Left ventricle myocardium inferior (tissue), 1 donor: ENCODE data around the gene GPR158. TPM values are rescaled to one million over a fixed set of nuclear protein-coding genes. Genes with fewer than 3 reads are reported as not detected.

Experiments
- DNase-seq: peaks from one replicate; pipeline ENCODE4 v3.0.0-alpha.2; 2020
- H3K27ac ChIP-seq: fragments of 200-600 bp; replicated peaks from 2 replicates; pipeline ENCODE4 v1.8.0; 2021
- H3K27me3 ChIP-seq: fragments of 200-600 bp; 2 replicates; pipeline ENCODE4 v1.8.0; 2021; ENCODE audit warnings: low read depth
- H3K36me3 ChIP-seq: fragments of 200-600 bp; 2 replicates; pipeline ENCODE4 v1.8.0; 2021
- H3K4me1 ChIP-seq: fragments of 200-600 bp; 2 replicates; pipeline ENCODE4 v1.8.0; 2021
- H3K4me3 ChIP-seq: fragments of 200-600 bp; 2 replicates; pipeline ENCODE4 v1.8.0; 2021; ENCODE audit warnings: mild to moderate bottlenecking, moderate library complexity
- H3K9me3 ChIP-seq: fragments of 200-600 bp; replicated peaks from 2 replicates; pipeline ENCODE4 v1.8.0; 2021
- CTCF ChIP-seq: fragments of 200-600 bp; IDR thresholded peaks from 2 replicates; pipeline ENCODE4 v1.8.0; 2021; ENCODE audit warnings: antibody characterized with exemption, mild to moderate bottlenecking, borderline replicate concordance
- intact Hi-C: fragments of 100-400 bp; cut with micrococcal nuclease; formaldehyde crosslinking; loops from one replicate; pipeline ENCODE4 v1.11.0; 2022
- total RNA-seq: library from RNA; stranded (reverse); fragmentation: NEBNext Ultra II Directional; extraction: Animal tissue kit (Norgen Biotek cat#: 25700); gene quantifications from one replicate; pipeline ENCODE4 v1.2.1, GENCODE V29; 2021
- donor health status: DM: no; HTN: yes; CAD: no; lungs with severe emphysema.

GPR158 gene
- total RNA-seq, 1 donor from 2014 or later, result not detected

DNA sequence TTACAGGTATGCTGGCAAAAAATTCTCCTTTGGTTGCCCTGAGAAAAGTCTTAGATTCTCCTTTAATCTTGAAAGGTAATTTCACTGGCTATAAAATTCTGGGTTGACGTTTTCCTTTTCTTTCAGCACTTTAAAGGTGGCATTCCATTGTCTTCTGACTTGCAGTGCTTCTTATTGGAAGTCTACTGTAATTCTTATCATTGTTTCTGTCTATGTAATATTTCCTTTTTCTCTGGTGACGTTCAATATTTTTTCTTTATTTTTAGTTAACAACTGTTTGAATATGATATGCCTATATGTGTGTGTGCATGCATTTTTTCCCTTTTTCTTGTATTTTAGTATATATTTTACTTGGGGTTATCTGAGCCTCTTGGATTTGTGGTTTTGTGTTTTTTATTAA is 111.0 kb downstream of the GPR158 start:
- no peak for TF ChIP-seq CTCF
- no peak for DNase-seq
- peaks cover 26% of the 10 kb centered on the region for H3K9me3 ChIP-seq
- H3K4me1 ChIP-seq, result no peaks in the 10 kb centered on the region
- no peaks in the 10 kb centered on the region for H3K27me3 ChIP-seq
- H3K36me3 ChIP-seq, result no peaks in the 10 kb centered on the region
- intact Hi-C loops, result no loop called here
- no peak overlapping the region for H3K27ac ChIP-seq
- H3K4me3 ChIP-seq, result no peak overlapping the region

DNA sequence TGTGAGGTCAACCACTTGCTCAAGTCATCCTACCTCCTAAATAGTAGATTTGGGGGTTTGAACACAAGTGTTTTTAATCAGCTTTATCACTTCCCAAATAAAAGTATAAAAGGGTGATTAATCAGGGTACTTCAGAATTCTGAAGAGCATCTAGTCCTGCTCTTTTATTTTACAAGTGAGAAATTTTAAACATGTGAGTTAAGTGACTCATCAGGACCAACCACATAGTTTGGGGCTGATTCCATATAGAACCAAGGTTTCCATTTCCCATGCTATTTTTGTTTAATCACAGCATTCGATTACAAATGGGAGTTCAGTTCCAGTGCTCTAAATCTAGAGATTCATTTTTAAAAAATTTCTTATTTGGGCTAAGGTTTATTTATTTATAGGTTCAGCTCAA is 113.4 kb downstream of the GPR158 start:
- no peaks in the 10 kb centered on the region for H3K36me3 ChIP-seq
- no peak overlapping the region for H3K27ac ChIP-seq
- intact Hi-C loops, result no loop called here
- no peaks in the 10 kb centered on the region for H3K27me3 ChIP-seq
- peaks cover 26% of the 10 kb centered on the region for H3K9me3 ChIP-seq
- TF ChIP-seq CTCF, result no peak
- no peaks in the 10 kb centered on the region for H3K4me1 ChIP-seq
- no peak overlapping the region for H3K4me3 ChIP-seq
- DNase-seq, result no peak

DNA sequence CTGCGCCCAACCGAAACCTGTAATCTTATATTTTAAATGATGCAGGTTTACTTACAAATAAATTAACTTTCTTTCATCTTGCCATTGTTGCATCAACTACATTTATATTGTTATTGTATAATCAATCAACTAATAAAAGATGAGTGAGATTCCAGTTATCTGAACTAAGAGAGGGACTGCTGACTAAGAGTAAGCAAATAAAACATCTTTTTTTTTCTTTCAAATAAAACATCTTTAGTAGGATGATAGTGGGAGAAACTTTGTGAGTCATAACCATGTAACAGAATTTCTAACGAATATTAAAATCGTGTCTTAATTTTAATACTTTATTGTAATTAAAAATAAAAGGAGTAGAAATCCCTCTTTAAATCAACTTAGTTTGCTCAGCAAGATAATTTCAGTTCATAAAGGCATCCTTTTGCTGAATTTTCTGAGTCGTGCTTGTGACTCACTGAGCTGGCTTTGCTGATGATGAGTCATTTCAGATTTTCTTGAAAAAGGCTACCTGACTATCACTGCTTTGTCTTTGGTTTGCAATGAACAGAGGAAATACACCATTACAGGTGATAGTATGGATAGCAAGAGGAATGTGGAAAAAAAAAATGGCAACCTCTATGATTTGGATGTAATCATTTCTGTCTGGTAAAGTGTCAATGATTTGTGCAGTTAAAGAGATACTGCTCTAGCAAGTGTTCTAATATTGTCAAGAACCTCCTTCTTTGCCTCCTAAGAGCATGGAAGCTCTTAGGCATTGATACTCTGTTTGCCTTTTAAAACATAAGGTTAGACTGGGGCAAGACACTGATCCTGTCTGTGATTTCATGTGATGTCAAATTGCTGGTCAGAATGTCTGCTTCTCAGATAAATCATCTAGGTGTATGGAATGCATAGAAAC is 119.5 kb downstream of the GPR158 start:
- Histone ChIP-seq H3K4me3 (no peak overlapping the region), H3K36me3 (no peaks in the 10 kb centered on the region), H3K27me3 (no peaks in the 10 kb centered on the region), H3K9me3 (no peaks in the 10 kb centered on the region), H3K27ac (no peak overlapping the region), H3K4me1 (no peaks in the 10 kb centered on the region)
- no peak for TF ChIP-seq CTCF
- intact Hi-C loops, result no loop called here
- no peak for DNase-seq

DNA sequence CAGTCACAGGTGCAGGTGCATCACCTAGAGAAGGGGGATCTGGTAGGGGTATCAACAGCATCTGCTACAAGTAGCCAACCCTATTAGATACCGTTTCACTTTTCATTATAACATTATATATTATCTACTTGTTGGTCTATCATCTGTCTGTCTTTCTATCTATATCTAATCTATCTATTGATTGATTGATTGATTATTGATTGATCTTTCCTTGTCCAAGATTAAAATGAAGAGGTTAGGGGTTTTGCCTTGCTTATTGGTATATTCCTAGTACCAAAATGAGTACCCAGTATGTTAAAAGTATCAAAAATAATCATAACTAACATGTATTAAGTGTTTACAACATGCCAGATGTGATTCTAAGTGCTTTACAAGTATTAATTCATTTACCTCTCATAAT is 121.5 kb downstream of the GPR158 start:
- no peak overlapping the region for H3K4me3 ChIP-seq
- no peak for TF ChIP-seq CTCF
- no peaks in the 10 kb centered on the region for H3K27me3 ChIP-seq
- intact Hi-C loops, result no loop called here
- H3K36me3 ChIP-seq, result no peaks in the 10 kb centered on the region
- no peak for DNase-seq
- no peaks in the 10 kb centered on the region for H3K9me3 ChIP-seq
- H3K4me1 ChIP-seq, result no peaks in the 10 kb centered on the region
- H3K27ac ChIP-seq, result no peak overlapping the region

- Histone ChIP-seq H3K9me3 (no peaks in the 10 kb centered on the region), H3K27ac (no peak overlapping the region), H3K27me3 (no peaks in the 10 kb centered on the region), H3K36me3 (no peaks in the 10 kb centered on the region), H3K4me3 (no peak overlapping the region), H3K4me1 (no peaks in the 10 kb centered on the region)
- DNase-seq, result no peak
- TF ChIP-seq CTCF, result no peak
- intact Hi-C loops, result no loop called here
These were observed 122.7 kb downstream of the GPR158 start for GRCh38 chr10:25297466-25297865.
